ENCODE results near the gene SPP1. TPM values are rescaled to one million over a fixed set of nuclear protein-coding genes. Genes with fewer than 3 reads are reported as not detected.

Gene SPP1
- polyA plus RNA-seq, 1 of the 3 experiments (the other 2 are of a cell fraction) = 0.82 TPM

GRCh38 chr4:88008743-88009171 is 33.2 kb downstream of the SPP1 start:
- H4K20me1 ChIP-seq (ENCODE audit: insufficient read depth) = peaks cover 49% of the 10 kb centered on the region
- no peaks in the 10 kb centered on the region for H3K9me3 ChIP-seq
- H3K79me2 ChIP-seq (ENCODE audit: insufficient read depth) = peaks cover 61% of the 10 kb centered on the region
- POLR2A ChIA-PET = interaction anchor here (1.0 kb wide), 1 partner anchor 13 kb away, joined by 4 read pairs; no protein-coding TSS in a partner anchor
- H3K4me3 ChIP-seq (ENCODE audit: low read depth in 2 of 2, low read length in 1 of 2) = peak overlapping the region; percentile 72 to 96
- TF ChIP-seq TCF12 (IDR thresholded peaks at IDR 0.05) (peak; percentile 20; the same call in 1 of the 2 replicates), TEAD4 (IDR thresholded peaks at IDR 0.05; ENCODE audit: borderline replicate concordance, insufficient read depth) (peak; percentile 36; the same call in 1 of the 2 replicates), MXI1 (IDR thresholded peaks at IDR 0.05; ENCODE audit: low read depth, low read length) (0 out of 2 replicates have a peak, but pooled peaks have one; percentile 10), JUND (IDR thresholded peaks at IDR 0.05) (peak; percentile 49; the same call in 1 of the 2 replicates), EP300 (IDR thresholded peaks at IDR 0.05; ENCODE audit: borderline replicate concordance in 1 of 2, low read depth in 1 of 2, low read length in 1 of 2) (no peak), ZBTB33 (IDR thresholded peaks at IDR 0.05; ENCODE audit: borderline replicate concordance, low read depth) (no peak), PBX3 (IDR thresholded peaks at IDR 0.05) (peak; percentile 70), NRF1 (IDR thresholded peaks at IDR 0.05; ENCODE audit: low read depth, low read length) (no peak), RCOR1 (IDR thresholded peaks at IDR 0.05; ENCODE audit: low read length) (no peak), SIN3A (IDR thresholded peaks at IDR 0.05; ENCODE audit: borderline replicate concordance, low read depth, low read length) (no peak), RFX5 (IDR thresholded peaks at IDR 0.05; ENCODE audit: low read length) (no peak), EZH2phosphoT487 (IDR thresholded peaks at IDR 0.05; ENCODE audit: borderline replicate concordance, low read depth) (no peak)
- H3K4me1 ChIP-seq (ENCODE audit: control insufficient read depth in 1 of 2, insufficient read depth in 2 of 2, low read depth in 1 of 2, low read length in 1 of 2) = peaks cover 14 to 16% of the 10 kb centered on the region in 2 experiments; a peak in 3 of 4 replicates
- H3K27me3 ChIP-seq (ENCODE audit: insufficient read depth) = no peaks in the 10 kb centered on the region
- H3K27ac ChIP-seq (ENCODE audit: low read depth in 2 of 2, low read length in 1 of 2) = peak overlapping the region; percentile 79 to 86
- no peaks in the 10 kb centered on the region for H3K36me3 ChIP-seq (replicated peaks in 1 of 2; ENCODE audit: control insufficient read depth in 1 of 2, insufficient read depth in 2 of 2, low read length in 1 of 2)
- peak overlapping the region; percentile 83 for H3K4me2 ChIP-seq
- no peaks in the 10 kb centered on the region for H3K9me2 ChIP-seq
- peak overlapping the region; percentile 86 for H3K9ac ChIP-seq
- peaks cover 18% of the 10 kb centered on the region for H3F3A ChIP-seq (replicated peaks; ENCODE audit: insufficient read depth)
- WGBS (ENCODE audit: low lambda C conversion rate) = 3% methylated on average over 5 of the region's 5 CpGs
- CTCF ChIA-PET = interaction anchor here (1.6 kb wide), 1 partner anchor 507 kb away, joined by 4 read pairs; no protein-coding TSS in a partner anchor
- H2AFZ ChIP-seq (ENCODE audit: low read depth) = peak overlapping the region; percentile 50; the same call in 1 of the 2 replicates
- peak; percentile 43 for DNase-seq

- no peaks in the 10 kb centered on the region for H3K36me3 ChIP-seq (replicated peaks in 1 of 2; ENCODE audit: control insufficient read depth in 1 of 2, insufficient read depth in 2 of 2, low read length in 1 of 2)
- H3K27ac ChIP-seq (ENCODE audit: low read depth in 2 of 2, low read length in 1 of 2) = peak overlapping the region in 1 of 2 experiments; percentile 79; a peak in 2 of 4 replicates
- H3K9ac ChIP-seq = peak overlapping the region; percentile 86; the same call in 1 of the 2 replicates
- H3K4me2 ChIP-seq = peak overlapping the region; percentile 83
- WGBS (ENCODE audit: low lambda C conversion rate) = 67% methylated on average over 5 of the region's 5 CpGs
- H2AFZ ChIP-seq (ENCODE audit: low read depth) = no peak overlapping the region
- DNase-seq = no peak
- no peaks in the 10 kb centered on the region for H3K9me2 ChIP-seq
- H3K27me3 ChIP-seq (ENCODE audit: insufficient read depth) = no peaks in the 10 kb centered on the region
- ChIA-PET POLR2A (no interaction called here), CTCF (interaction anchor here (1.2 to 1.6 kb wide), 2 partner anchors 466 to 506 kb away, joined by 4 read pairs; no protein-coding TSS in a partner anchor)
- peaks cover 14 to 16% of the 10 kb centered on the region in 2 experiments; a peak in 3 of 4 replicates for H3K4me1 ChIP-seq (ENCODE audit: control insufficient read depth in 1 of 2, insufficient read depth in 2 of 2, low read depth in 1 of 2, low read length in 1 of 2)
- H3K9me3 ChIP-seq = no peaks in the 10 kb centered on the region
- H3K79me2 ChIP-seq (ENCODE audit: insufficient read depth) = peaks cover 72% of the 10 kb centered on the region
- peaks cover 18% of the 10 kb centered on the region for H3F3A ChIP-seq (replicated peaks; ENCODE audit: insufficient read depth)
- peaks cover 60% of the 10 kb centered on the region for H4K20me1 ChIP-seq (ENCODE audit: insufficient read depth)
- no peak for TF ChIP-seq MXI1 (IDR thresholded peaks at IDR 0.05; ENCODE audit: low read depth, low read length)
- no peak for TF ChIP-seq ZBTB33 (IDR thresholded peaks at IDR 0.05; ENCODE audit: borderline replicate concordance, low read depth)
- peak overlapping the region in 1 of 2 experiments; percentile 96; a peak in 2 of 4 replicates for H3K4me3 ChIP-seq (ENCODE audit: low read depth in 2 of 2, low read length in 1 of 2)
Observed at GRCh38 chr4:88009871-88010270, 34.4 kb downstream of the SPP1 start.

All from SK-N-SH (cell line).